Measurements from ENCODE around the gene OSM. TPM values are rescaled to one million over a fixed set of nuclear protein-coding genes. Genes with fewer than 3 reads are reported as not detected.

Gene OSM
- total and polyA plus RNA-seq, 2 experiments from 2014 or later = not detected

GRCh38 chr22:30232716-30233218, 33.9 kb downstream of the OSM start (continued):
- no peak for TF ChIP-seq ZNF462 (CRISPR knock-in tag; IDR thresholded peaks at IDR 0.05)
- TF ChIP-seq JUNB (IDR thresholded peaks at IDR 0.05; ENCODE audit: unreplicated experiment) = no peak
- TF ChIP-seq ZNF114 (CRISPR knock-in tag; IDR thresholded peaks at IDR 0.05) = no peak
- TF ChIP-seq NANOG (IDR thresholded peaks at IDR 0.05; ENCODE audit: borderline replicate concordance) = no peak
- no peak for TF ChIP-seq STAT1 (IDR thresholded peaks at IDR 0.05; ENCODE audit: unreplicated experiment)
- TF ChIP-seq EZH2 (IDR thresholded peaks at IDR 0.05; ENCODE audit: low read depth, unreplicated experiment) = no peak
- no peak for TF ChIP-seq ZNF331 (CRISPR knock-in tag; IDR thresholded peaks at IDR 0.05; ENCODE audit: low read depth)
- no peak for TF ChIP-seq POLR2AphosphoS5 (IDR thresholded peaks at IDR 0.05; ENCODE audit: low read depth)
- TF ChIP-seq CREB1 (CRISPR knock-in tag; IDR thresholded peaks at IDR 0.05; ENCODE audit: low read depth) = no peak
- no peak for TF ChIP-seq ETS1 (IDR thresholded peaks at IDR 0.05)

All from GM23338 (cell line).